Osteoblast (primary cell): Measurements from ENCODE around the gene IRX4. TPM values are rescaled to one million over a fixed set of nuclear protein-coding genes. Genes with fewer than 3 reads are reported as not detected.

ENCODE experiments used
- DNase-seq: peaks from one replicate; pipeline ENCODE4 v3.0.0; 2011; ENCODE audit warnings: low spot score, mixed read lengths; ENCODE audit not compliant: insufficient read length; ENCODE audit errors: missing footprints
- H2AFZ ChIP-seq: 2 replicates; pipeline ENCODE4 v1.6.0; 2011; ENCODE audit warnings: mild to moderate bottlenecking, low read length
- H3K27ac ChIP-seq: 2 replicates; pipeline ENCODE4 v1.5.1; 2011; ENCODE audit warnings: mild to moderate bottlenecking, low read depth, low read length, moderate library complexity
- H3K27me3 ChIP-seq: 2 replicates; pipeline ENCODE4 v1.6.0; 2012; ENCODE audit warnings: mild to moderate bottlenecking, control low read depth, inconsistent platforms, low read length, moderate library complexity; ENCODE audit not compliant: insufficient read depth
- H3K36me3 ChIP-seq: 2 replicates; pipeline ENCODE4 v1.5.1; 2011; ENCODE audit warnings: mild to moderate bottlenecking, low read length, control low read depth, moderate library complexity; ENCODE audit not compliant: insufficient read depth
- H3K4me1 ChIP-seq: 2 replicates; pipeline ENCODE4 v1.5.1; 2011; ENCODE audit warnings: mild to moderate bottlenecking, low read length, control low read depth, moderate library complexity; ENCODE audit not compliant: insufficient read depth
- H3K4me2 ChIP-seq: 2 replicates; pipeline ENCODE4 v1.6.0; 2011; ENCODE audit warnings: mild to moderate bottlenecking, low read length; ENCODE audit not compliant: insufficient read depth
- H3K4me3 ChIP-seq: fragments of 200-600 bp; sonication (generic); 3 replicates; pipeline ENCODE4 v1.5.1; 2012; ENCODE audit warnings: mild to moderate bottlenecking, low read length, inconsistent platforms; ENCODE audit not compliant: insufficient read depth
- H3K79me2 ChIP-seq: 2 replicates; pipeline ENCODE4 v1.6.0; 2012; ENCODE audit warnings: mild to moderate bottlenecking, low read length, control low read depth, inconsistent platforms; ENCODE audit not compliant: insufficient read depth
- H3K9me3 ChIP-seq: 2 replicates; pipeline ENCODE4 v1.5.1; 2011; ENCODE audit warnings: low read depth, low read length, control low read depth
- H4K20me1 ChIP-seq: 2 replicates; pipeline ENCODE4 v1.6.0; 2012; ENCODE audit warnings: mild to moderate bottlenecking, low read length, control low read depth; ENCODE audit not compliant: insufficient read depth
- CTCF ChIP-seq: IDR thresholded peaks from 2 replicates; pipeline ENCODE4 v1.5.1; 2011; ENCODE audit warnings: mild to moderate bottlenecking, low read depth, low read length, moderate library complexity; ENCODE audit errors: extremely low read depth
- total RNA-seq: library from RNA; depleted of rRNA; stranded (reverse); fragments of >200 nt; gene quantifications from 2 replicates; pipeline ENCODE4 v1.2.3, GENCODE V29; 2012

IRX4 gene
- total RNA-seq, 1 donor: not detected

- Histone ChIP-seq H2AFZ (no peak overlapping the region), H3K36me3 (no peaks in the 10 kb centered on the region), H3K9me3 (peaks cover 3% of the 10 kb centered on the region), H3K4me2 (no peak overlapping the region), H3K4me1 (no peaks in the 10 kb centered on the region), H3K4me3 (no peak overlapping the region), H3K27me3 (no peaks in the 10 kb centered on the region), H3K27ac (no peak overlapping the region), H4K20me1 (no peaks in the 10 kb centered on the region), H3K79me2 (no peaks in the 10 kb centered on the region)
- DNase-seq: no peak
- TF ChIP-seq CTCF: no peak
These were observed 27.5 kb upstream of the IRX4 start for GRCh38 chr5:1910081-1910760.

- Histone ChIP-seq H2AFZ (no peak overlapping the region), H3K36me3 (no peaks in the 10 kb centered on the region), H3K79me2 (no peaks in the 10 kb centered on the region), H3K27me3 (no peaks in the 10 kb centered on the region), H3K4me3 (no peak overlapping the region), H3K4me1 (no peaks in the 10 kb centered on the region), H4K20me1 (no peaks in the 10 kb centered on the region), H3K4me2 (no peak overlapping the region), H3K27ac (no peak overlapping the region), H3K9me3 (peaks cover 1% of the 10 kb centered on the region)
- no peak for DNase-seq
- no peak for TF ChIP-seq CTCF
These were observed 26.7 kb upstream of the IRX4 start for GRCh38 chr5:1909346-1909985.

GRCh38 chr5:1908931-1909330 is 26.2 kb upstream of the IRX4 start:
- H3K27me3 ChIP-seq: no peaks in the 10 kb centered on the region
- no peak overlapping the region for H2AFZ ChIP-seq
- no peaks in the 10 kb centered on the region for H3K79me2 ChIP-seq
- no peak for DNase-seq
- H3K9me3 ChIP-seq: no peaks in the 10 kb centered on the region
- H3K4me1 ChIP-seq: no peaks in the 10 kb centered on the region
- no peaks in the 10 kb centered on the region for H3K36me3 ChIP-seq
- no peak for TF ChIP-seq CTCF
- no peak overlapping the region for H3K4me3 ChIP-seq
- no peak overlapping the region for H3K4me2 ChIP-seq
- H3K27ac ChIP-seq: no peak overlapping the region
- no peaks in the 10 kb centered on the region for H4K20me1 ChIP-seq

- H2AFZ ChIP-seq: no peak overlapping the region
- H3K27me3 ChIP-seq: no peaks in the 10 kb centered on the region
- no peak for DNase-seq
- no peaks in the 10 kb centered on the region for H3K4me1 ChIP-seq
- no peaks in the 10 kb centered on the region for H3K36me3 ChIP-seq
- no peak overlapping the region for H3K4me3 ChIP-seq
- no peaks in the 10 kb centered on the region for H4K20me1 ChIP-seq
- no peaks in the 10 kb centered on the region for H3K9me3 ChIP-seq
- no peak overlapping the region for H3K27ac ChIP-seq
- no peak for TF ChIP-seq CTCF
- no peaks in the 10 kb centered on the region for H3K79me2 ChIP-seq
- H3K4me2 ChIP-seq: no peak overlapping the region
These were observed 24.9 kb upstream of the IRX4 start for GRCh38 chr5:1907616-1908015.
